ENCODE data around the gene ZNF526. TPM values are rescaled to one million over a fixed set of nuclear protein-coding genes. Genes with fewer than 3 reads are reported as not detected.
A peak's percentile ranks its signal among the peaks of the same experiment; 100 is the strongest.

ZNF526 gene
- total and polyA plus RNA-seq, 12 donors = 2.0 to 12.5 (median 6.2) TPM

DNA sequence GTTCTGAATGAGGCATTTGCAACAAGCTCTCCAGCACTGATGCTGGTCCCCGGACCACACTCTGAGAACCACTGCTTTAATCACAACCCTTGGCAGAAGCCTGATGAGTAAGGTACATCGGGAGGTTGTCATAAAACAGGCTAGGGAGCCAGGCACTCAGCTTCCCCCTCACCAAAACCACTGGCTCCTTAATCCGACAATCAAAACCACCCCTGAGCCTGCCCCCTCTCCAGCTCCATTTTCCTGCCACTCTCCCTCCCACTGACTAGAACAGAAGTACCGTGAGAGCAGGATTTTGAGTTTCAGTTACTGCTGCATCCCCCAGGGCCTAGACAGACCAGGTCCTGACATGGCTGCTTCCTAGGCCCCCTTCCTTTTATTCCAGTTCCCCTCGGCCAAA lies 15.1 kb downstream of the ZNF526 start:
- Histone ChIP-seq H3K27ac (no peak overlapping the region), H3K9me3 (replicated peaks in 1 of 3) (no peaks in the 10 kb centered on the region), H3K27me3 (no peaks in the 10 kb centered on the region), H3K4me1 (replicated peaks in 1 of 2) (peaks cover 4 to 6% of the 10 kb centered on the region in 2 donors), H3K4me3 (no peak overlapping the region), H3K36me3 (replicated peaks in 1 of 2) (peaks cover 0 to 67% of the 10 kb centered on the region in 2 donors)
- TF ChIP-seq, protein P1, sequence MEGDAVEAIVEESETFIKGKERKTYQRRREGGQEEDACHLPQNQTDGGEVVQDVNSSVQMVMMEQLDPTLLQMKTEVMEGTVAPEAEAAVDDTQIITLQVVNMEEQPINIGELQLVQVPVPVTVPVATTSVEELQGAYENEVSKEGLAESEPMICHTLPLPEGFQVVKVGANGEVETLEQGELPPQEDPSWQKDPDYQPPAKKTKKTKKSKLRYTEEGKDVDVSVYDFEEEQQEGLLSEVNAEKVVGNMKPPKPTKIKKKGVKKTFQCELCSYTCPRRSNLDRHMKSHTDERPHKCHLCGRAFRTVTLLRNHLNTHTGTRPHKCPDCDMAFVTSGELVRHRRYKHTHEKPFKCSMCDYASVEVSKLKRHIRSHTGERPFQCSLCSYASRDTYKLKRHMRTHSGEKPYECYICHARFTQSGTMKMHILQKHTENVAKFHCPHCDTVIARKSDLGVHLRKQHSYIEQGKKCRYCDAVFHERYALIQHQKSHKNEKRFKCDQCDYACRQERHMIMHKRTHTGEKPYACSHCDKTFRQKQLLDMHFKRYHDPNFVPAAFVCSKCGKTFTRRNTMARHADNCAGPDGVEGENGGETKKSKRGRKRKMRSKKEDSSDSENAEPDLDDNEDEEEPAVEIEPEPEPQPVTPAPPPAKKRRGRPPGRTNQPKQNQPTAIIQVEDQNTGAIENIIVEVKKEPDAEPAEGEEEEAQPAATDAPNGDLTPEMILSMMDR (IDR thresholded peaks at IDR 0.05) = no peak
- no peak for TF ChIP-seq POLR2A (IDR thresholded peaks at IDR 0.05)
- no peak for DNase-seq
- intact Hi-C loops (cut with DNase I) = loop anchor here in 1 of 2 donors (10.0 kb wide), 1 partner anchor 100 kb away; the partner anchor contains the start of gene POU2F2
- 80 to 88% (median 83%) methylated on average over 5 of the region's 5 CpGs for WGBS, 4 donors

DNA sequence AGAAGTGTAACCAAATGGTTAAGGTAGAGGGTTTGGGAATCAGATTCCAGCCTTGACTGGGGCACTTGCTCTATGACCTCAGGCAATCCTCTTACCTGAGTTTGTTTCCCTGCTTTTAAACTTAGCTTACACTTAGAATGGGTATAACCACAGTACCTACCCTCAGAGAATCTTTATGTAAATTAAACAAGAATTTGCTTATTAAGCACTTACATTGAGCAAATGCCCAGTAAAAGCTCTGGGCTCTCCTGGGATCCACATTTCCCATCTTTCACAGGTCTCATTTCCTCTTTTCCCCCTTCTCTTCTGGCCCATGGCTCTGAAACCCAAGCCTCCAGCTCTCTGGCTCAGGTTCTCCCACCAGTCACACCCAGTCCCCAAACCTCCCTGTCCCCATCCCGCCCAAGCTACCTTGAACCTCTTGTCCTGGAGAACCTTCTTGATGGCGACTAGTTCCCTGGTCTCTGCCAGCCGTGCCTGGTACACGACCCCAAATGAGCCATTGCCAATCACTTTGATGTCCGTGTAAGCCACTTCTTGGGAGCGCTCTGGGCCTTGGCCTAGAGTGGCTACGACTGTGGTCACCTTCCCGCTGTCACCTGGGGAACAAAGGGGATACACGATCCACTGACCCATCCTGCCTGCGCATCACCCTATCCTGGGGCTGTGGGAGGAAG lies 19.6 kb downstream of the ZNF526 start:
- DNase-seq = no peak
- TF ChIP-seq, protein P1 (IDR thresholded peaks at IDR 0.05) = no peak
- TF ChIP-seq POLR2A (IDR thresholded peaks at IDR 0.05) = no peak
- intact Hi-C loops (cut with DNase I) = loop anchor here in 1 of 2 donors (10.0 kb wide), 1 partner anchor 105 kb away; the partner anchor contains the start of gene POU2F2
- Histone ChIP-seq H3K27me3 (no peaks in the 10 kb centered on the region), H3K4me1 (replicated peaks in 1 of 2) (peaks cover 17 to 23% of the 10 kb centered on the region in 2 donors), H3K27ac (no peak overlapping the region), H3K9me3 (replicated peaks in 1 of 3) (no peaks in the 10 kb centered on the region), H3K4me3 (no peak overlapping the region), H3K36me3 (replicated peaks in 1 of 2) (peaks cover 0 to 24% of the 10 kb centered on the region in 2 donors)
- 83 to 96% (median 87%) methylated on average over 6 to 10 of the region's 10 CpGs for WGBS, 4 donors

DNA sequence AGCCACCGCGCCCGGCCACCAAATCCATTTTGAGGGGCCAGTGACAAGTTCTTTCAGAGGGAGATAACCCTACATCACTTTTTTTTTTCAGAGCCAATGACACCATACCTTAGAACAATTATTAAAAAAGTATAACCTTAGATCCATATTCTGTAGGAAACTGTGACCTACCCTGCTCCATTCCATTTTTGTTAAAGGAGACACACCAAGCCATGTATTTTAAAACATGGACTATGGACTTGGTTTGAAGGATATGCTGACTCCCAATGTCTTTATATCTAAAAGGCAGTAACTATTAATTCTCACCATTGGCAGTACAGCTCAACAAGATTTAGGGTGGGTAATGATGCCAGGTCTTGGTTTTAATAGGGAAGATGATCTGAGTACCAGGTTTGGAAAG lies 21.2 kb downstream of the ZNF526 start:
- intact Hi-C loops (cut with DNase I) = no loop called here
- H3K9me3 ChIP-seq (replicated peaks in 1 of 3) = no peaks in the 10 kb centered on the region
- TF ChIP-seq, protein P1 (IDR thresholded peaks at IDR 0.05) = no peak
- TF ChIP-seq POLR2A (IDR thresholded peaks at IDR 0.05) = no peak
- H3K27me3 ChIP-seq = no peaks in the 10 kb centered on the region
- H3K4me3 ChIP-seq = peak overlapping the region in 2 of 4 donors; percentile 72 to 78
- H3K4me1 ChIP-seq (replicated peaks in 1 of 2) = peaks cover 17 to 38% of the 10 kb centered on the region in 2 donors
- no peak for DNase-seq
- peaks cover 0 to 8% of the 10 kb centered on the region in 2 donors for H3K36me3 ChIP-seq (replicated peaks in 1 of 2)
- 99 to 100% (median 100%) methylated on average over 3 of the region's 3 CpGs for WGBS, 4 donors
- no peak overlapping the region for H3K27ac ChIP-seq

DNA sequence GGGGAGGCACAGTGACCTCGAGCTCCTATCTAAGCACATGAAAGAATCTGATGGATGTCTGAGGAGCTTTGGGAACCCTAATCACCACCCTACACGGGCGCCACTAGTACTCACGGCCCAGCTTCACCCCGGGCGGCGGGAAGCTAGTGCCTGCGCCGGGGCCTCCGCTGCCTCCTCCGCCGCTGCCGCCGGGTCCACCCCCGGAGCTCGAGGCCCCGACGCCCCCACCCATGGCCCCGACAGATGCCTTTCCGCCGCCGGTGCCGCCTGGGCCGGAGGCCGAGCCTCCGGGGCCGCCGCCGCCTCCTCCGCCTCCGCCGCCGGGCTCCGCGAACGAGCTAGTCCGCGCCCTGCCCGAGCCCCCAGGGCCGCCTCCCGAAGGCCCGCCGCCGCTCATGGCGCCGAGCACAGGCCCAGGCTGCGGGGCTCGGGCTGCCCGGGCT lies 22.0 kb downstream of the ZNF526 start:
- Histone ChIP-seq H3K4me1 (replicated peaks in 1 of 2) (peaks cover 23 to 46% of the 10 kb centered on the region in 2 donors), H3K27ac (peak overlapping the region in 4 of 5 donors; percentile 50 to 93 (median 83)), H3K9me3 (replicated peaks in 1 of 3) (no peaks in the 10 kb centered on the region), H3K27me3 (no peaks in the 10 kb centered on the region), H3K36me3 (replicated peaks in 1 of 2) (no peaks in the 10 kb centered on the region), H3K4me3 (peak overlapping the region; percentile 16 to 78 (median 48))
- 0 to 1% (median 0%) methylated on average over 5 to 49 of the region's 49 CpGs for WGBS, 4 donors
- intact Hi-C loops (cut with DNase I) = no loop called here
- peak in 5 of 7 donors; percentile 34 to 66 (median 47) for DNase-seq
- TF ChIP-seq, protein P1 (IDR thresholded peaks at IDR 0.05) = peak in 1 of 6 experiments; percentile 3
- peak in 1 of 2 donors; percentile 89 for TF ChIP-seq POLR2A (IDR thresholded peaks at IDR 0.05)

Data from adrenal gland (tissue), 12 donors.